Measurements from ENCODE around the gene ATG3. TPM values are rescaled to one million over a fixed set of nuclear protein-coding genes. Genes with fewer than 3 reads are reported as not detected.
A peak's percentile ranks its signal among the peaks of the same experiment; 100 is the strongest.

Gene ATG3
- total and polyA plus RNA-seq, 9 of the 15 experiments (the other 6 are each of a cell fraction or from before 2014, with no cell fraction given) = 48.7 to 107 (median 64.7) TPM

GRCh38 chr3:112579697-112580096 is 17.9 kb upstream of the ATG3 start:
- 84% methylated on average over 3 of the region's 3 CpGs for WGBS (ENCODE audit: insufficient coverage, low coverage, missing lambda C conversion rate)
- no peak for ATAC-seq
- intact Hi-C loops (cut with micrococcal nuclease) = loop anchor here (5.0 to 10.0 kb wide), 3 partner anchors 155 to 413 kb away; partner anchors contain the start of gene GTPBP8

More at GRCh38 chr3:112579697-112580096, 17.9 kb upstream of the ATG3 start:
- TF ChIP-seq ZNF263 (CRISPR knock-in tag; IDR thresholded peaks at IDR 0.05; ENCODE audit: borderline replicate concordance) (no peak), RBM25 (IDR thresholded peaks at IDR 0.05; ENCODE audit: low read depth, low read length, severe bottlenecking) (peak; percentile 23), GTF2F1 (IDR thresholded peaks at IDR 0.05; ENCODE audit: low read depth, low read length) (no peak), TARDBP (IDR thresholded peaks at IDR 0.05) (no peak), CGGBP1 (CRISPR knock-in tag; IDR thresholded peaks at IDR 0.05) (no peak), RNF219 (CRISPR knock-in tag; IDR thresholded peaks at IDR 0.05) (no peak), PRMT5 (CRISPR knock-in tag; IDR thresholded peaks at IDR 0.05) (no peak)
- TF ChIP-seq, protein P1, sequence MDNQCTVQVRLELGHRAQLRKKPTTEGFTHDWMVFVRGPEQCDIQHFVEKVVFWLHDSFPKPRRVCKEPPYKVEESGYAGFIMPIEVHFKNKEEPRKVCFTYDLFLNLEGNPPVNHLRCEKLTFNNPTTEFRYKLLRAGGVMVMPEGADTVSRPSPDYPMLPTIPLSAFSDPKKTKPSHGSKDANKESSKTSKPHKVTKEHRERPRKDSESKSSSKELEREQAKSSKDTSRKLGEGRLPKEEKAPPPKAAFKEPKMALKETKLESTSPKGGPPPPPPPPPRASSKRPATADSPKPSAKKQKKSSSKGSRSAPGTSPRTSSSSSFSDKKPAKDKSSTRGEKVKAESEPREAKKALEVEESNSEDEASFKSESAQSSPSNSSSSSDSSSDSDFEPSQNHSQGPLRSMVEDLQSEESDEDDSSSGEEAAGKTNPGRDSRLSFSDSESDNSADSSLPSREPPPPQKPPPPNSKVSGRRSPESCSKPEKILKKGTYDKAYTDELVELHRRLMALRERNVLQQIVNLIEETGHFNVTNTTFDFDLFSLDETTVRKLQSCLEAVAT (IDR thresholded peaks at IDR 0.05) = no peak
- no peaks in the 10 kb centered on the region for H3K4me1 ChIP-seq (replicated peaks in 1 of 2; ENCODE audit: control insufficient read depth in 2 of 2, insufficient read depth in 2 of 2, low read length in 2 of 2)
- no peaks in the 10 kb centered on the region for H3K9me1 ChIP-seq (ENCODE audit: control insufficient read depth, insufficient read depth, low read length)
- DNase-seq (ENCODE audit: extremely low read depth in 1 of 4, low spot score in 3 of 4) (no peak), FAIRE-seq (no peak)
- CTCF ChIA-PET (ENCODE audit: low intra/inter-chr PET ratio) = no interaction called here
- H3K79me2 ChIP-seq (ENCODE audit: control insufficient read depth, insufficient read depth, low read length) = no peaks in the 10 kb centered on the region
- H2AFZ ChIP-seq (ENCODE audit: low read depth, low read length) = no peak overlapping the region
- no peaks in the 10 kb centered on the region for H3K27me3 ChIP-seq (ENCODE audit: control insufficient read depth in 2 of 2, insufficient read depth in 2 of 2, low read length in 2 of 2)
- H3K9me3 ChIP-seq (replicated peaks; ENCODE audit: control insufficient read depth, insufficient read depth, low read depth, low read length) = no peaks in the 10 kb centered on the region
- no peak overlapping the region for H3K9ac ChIP-seq (ENCODE audit: insufficient read depth in 1 of 2, low read depth in 2 of 2, low read length in 2 of 2)
- BruUV-seq (replicated peaks) = no TSS peak
- no peak overlapping the region for H3K4me2 ChIP-seq (ENCODE audit: insufficient read depth, low read length)
- H3K27ac ChIP-seq (ENCODE audit: extremely low read depth, low read depth, low read length) = no peak overlapping the region
- no peaks in the 10 kb centered on the region for H4K20me1 ChIP-seq (replicated peaks; ENCODE audit: control insufficient read depth, insufficient read depth, low read length)
- POLR2A ChIA-PET = interaction anchor here (0.6 kb wide), 1 partner anchor 1502 kb away, joined by 3 read pairs; no protein-coding TSS in a partner anchor
- H3K36me3 ChIP-seq (ENCODE audit: control insufficient read depth, insufficient read depth, low read length) = peaks cover 12% of the 10 kb centered on the region; the same call in 1 of the 3 replicates
- in situ Hi-C loops (cut with MboI) = loop anchor here (25.0 kb wide), 1 partner anchor 708 kb away; no protein-coding TSS in a partner anchor
- H3K4me3 ChIP-seq = no peak overlapping the region
